Peyer's patch (tissue), 4 donors: ENCODE data around the gene BBOF1. TPM values are rescaled to one million over a fixed set of nuclear protein-coding genes. Genes with fewer than 3 reads are reported as not detected.
A peak's percentile ranks its signal among the peaks of the same experiment; 100 is the strongest.
"Not testable (repeated sequence)": the region's sequence is repeated elsewhere in the genome, so short reads cannot be mapped to it uniquely, and the experiment has no call there.

Experiments
- DNase-seq, 3 donors: peaks; one replicate each; pipeline ENCODE4 v3.0.0-alpha.2; 2017 to 2019
- H3K27ac ChIP-seq, 4 donors: fragments of 200-600 bp; sonication (generic); one replicate each; pipeline ENCODE4 v1.5.1; 2016 to 2019
- H3K27me3 ChIP-seq, 2 donors: fragments of 200-600 bp; sonication (generic); one replicate each; pipeline ENCODE4 v1.5.1; 2019
- H3K36me3 ChIP-seq, 3 donors: fragments of 200-600 bp; sonication (generic); one replicate each; pipeline ENCODE4 v1.5.1; 2016 to 2019
- H3K4me1 ChIP-seq, 4 donors: fragments of 200-600 bp; sonication (generic); one replicate each; pipeline ENCODE4 v1.5.1; 2016 to 2019
- H3K4me3 ChIP-seq, 4 donors: fragments of 200-600 bp; sonication (generic); 1 replicate in 3 of 4; 2 replicates in 1 of 4; pipeline ENCODE4 v1.5.1; 2016 to 2019; ENCODE audit warnings: mild to moderate bottlenecking in 1 of 4
- H3K9me3 ChIP-seq, 4 donors: fragments of 200-600 bp; sonication (generic); one replicate each; pipeline ENCODE4 v1.5.1; 2016 to 2019; ENCODE audit warnings: mild to moderate bottlenecking in 1 of 4
- CTCF ChIP-seq, 6 experiments: fragments of 450-650 bp in 4 of 6; fragments of 200-600 bp in 2 of 6; sonication (generic) in 1 of 6; IDR thresholded peaks; one replicate each; pipeline ENCODE4 v1.5.1; 2017 to 2019; ENCODE audit warnings: antibody characterized with exemption in 6 of 6, mild to moderate bottlenecking in 3 of 6, moderate library complexity in 1 of 6
- POLR2A ChIP-seq, 2 donors: fragments of 450-650 bp; IDR thresholded peaks; one replicate each; pipeline ENCODE4 v1.5.1; 2017; ENCODE audit warnings: antibody characterized with exemption in 2 of 2, mild to moderate bottlenecking in 2 of 2, moderate library complexity in 2 of 2
- total RNA-seq, 4 donors: library from RNA; depleted of rRNA; stranded (reverse); fragments of >200 nt; gene quantifications; one replicate each; pipeline ENCODE4 v1.1.0, GENCODE V29; 2016

The BBOF1 gene
- total RNA-seq, 4 donors from 2014 or later: 0.53 to 5.3 (median 3.0) TPM

- no peaks in the 10 kb centered on the region for H3K27me3 ChIP-seq
- H3K36me3 ChIP-seq: peaks cover 0 to 19% (median 3%) of the 10 kb centered on the region in 3 donors
- no peak for DNase-seq
- TF ChIP-seq POLR2A (IDR thresholded peaks at IDR 0.05) (no peak), CTCF (IDR thresholded peaks at IDR 0.05) (no peak)
- no peaks in the 10 kb centered on the region for H3K9me3 ChIP-seq
- no peak overlapping the region for H3K27ac ChIP-seq
- H3K4me3 ChIP-seq: no peak overlapping the region
- H3K4me1 ChIP-seq: no peaks in the 10 kb centered on the region
Measured at GRCh38 chr14:73991092-73991491, 28.1 kb upstream of the BBOF1 start.

GRCh38 chr14:73994926-73995325 lies 24.2 kb upstream of the BBOF1 start:
- DNase-seq, H3K9me3 ChIP-seq, H3K36me3 ChIP-seq, H3K27me3 ChIP-seq: not testable (repeated sequence)
- peak overlapping the region in 3 of 4 donors; percentile 56 to 87 (median 81) for H3K27ac ChIP-seq
- peaks cover 0 to 22% (median 0%) of the 10 kb centered on the region in 4 donors for H3K4me1 ChIP-seq
- peak overlapping the region in 3 of 4 donors; percentile 1 to 49 (median 46) for H3K4me3 ChIP-seq

- TF ChIP-seq POLR2A (IDR thresholded peaks at IDR 0.05): peak; percentile 67 to 80
- TF ChIP-seq CTCF (IDR thresholded peaks at IDR 0.05): no peak
- H3K27ac ChIP-seq: peak overlapping the region in 3 of 4 donors; percentile 56 to 87 (median 81)
- H3K27me3 ChIP-seq: no peaks in the 10 kb centered on the region
- H3K9me3 ChIP-seq: no peaks in the 10 kb centered on the region
- H3K4me3 ChIP-seq: peak overlapping the region in 3 of 4 donors; percentile 11 to 49 (median 46)
- H3K4me1 ChIP-seq: peaks cover 0 to 22% (median 0%) of the 10 kb centered on the region in 4 donors
- peak in 2 of 3 donors; percentile 68 to 70 for DNase-seq
- H3K36me3 ChIP-seq: no peaks in the 10 kb centered on the region
Measured at GRCh38 chr14:73995977-73996378, 23.2 kb upstream of the BBOF1 start.

- no peaks in the 10 kb centered on the region for H3K9me3 ChIP-seq
- peaks cover 0 to 22% (median 0%) of the 10 kb centered on the region in 4 donors for H3K4me1 ChIP-seq
- H3K27ac ChIP-seq: peak overlapping the region in 3 of 4 donors; percentile 56 to 87 (median 81)
- DNase-seq: no peak
- H3K27me3 ChIP-seq: no peaks in the 10 kb centered on the region
- no peaks in the 10 kb centered on the region for H3K36me3 ChIP-seq
- H3K4me3 ChIP-seq: peak overlapping the region in 1 of 4 donors; percentile 16
- TF ChIP-seq POLR2A (IDR thresholded peaks at IDR 0.05): no peak
- TF ChIP-seq CTCF (IDR thresholded peaks at IDR 0.05): no peak
Measured at GRCh38 chr14:73996731-73997107, 22.4 kb upstream of the BBOF1 start.

- peak overlapping the region in 1 of 4 donors; percentile 16 for H3K4me3 ChIP-seq
- TF ChIP-seq POLR2A (IDR thresholded peaks at IDR 0.05): peak in 1 of 2 donors; percentile 49
- no peak for TF ChIP-seq CTCF (IDR thresholded peaks at IDR 0.05)
- H3K9me3 ChIP-seq: no peaks in the 10 kb centered on the region
- peak in 1 of 3 donors; percentile 61 for DNase-seq
- H3K27ac ChIP-seq: peak overlapping the region in 3 of 4 donors; percentile 56 to 87 (median 81)
- no peaks in the 10 kb centered on the region for H3K27me3 ChIP-seq
- H3K36me3 ChIP-seq: no peaks in the 10 kb centered on the region
- H3K4me1 ChIP-seq: peaks cover 0 to 22% (median 0%) of the 10 kb centered on the region in 4 donors
Measured at GRCh38 chr14:73997108-73997943, 21.8 kb upstream of the BBOF1 start.

GRCh38 chr14:73997944-73998447 lies 21.2 kb upstream of the BBOF1 start:
- Histone ChIP-seq H3K27me3 (no peaks in the 10 kb centered on the region), H3K27ac (peak overlapping the region in 3 of 4 donors; percentile 56 to 87 (median 81)), H3K9me3 (no peaks in the 10 kb centered on the region), H3K4me3 (no peak overlapping the region), H3K36me3 (no peaks in the 10 kb centered on the region), H3K4me1 (peaks cover 0 to 22% (median 0%) of the 10 kb centered on the region in 4 donors)
- TF ChIP-seq POLR2A (IDR thresholded peaks at IDR 0.05) (peak in 1 of 2 donors; percentile 36), CTCF (IDR thresholded peaks at IDR 0.05) (no peak)
- peak in 2 of 3 donors; percentile 60 to 61 for DNase-seq
